Ovary (tissue), 9 donors: ENCODE results near the gene AKAP12. TPM values are rescaled to one million over a fixed set of nuclear protein-coding genes. Genes with fewer than 3 reads are reported as not detected.

Experiments
- DNase-seq, 5 donors: peaks; one replicate each; pipeline ENCODE4 v3.0.0-alpha.2; 2019 to 2020
- H3K27ac ChIP-seq, 2 donors: fragments of 200-600 bp; one replicate each; pipeline versions ENCODE4 v1.5.1 to v1.8.0; 2019 to 2022
- H3K27me3 ChIP-seq: fragments of 200-600 bp; one replicate; pipeline ENCODE4 v1.8.0; 2022
- H3K36me3 ChIP-seq: fragments of 200-600 bp; sonication (generic); one replicate; pipeline ENCODE4 v1.5.1; 2019
- H3K4me1 ChIP-seq: one replicate; pipeline ENCODE4 v1.8.1; 2013; ENCODE audit warnings: mild to moderate bottlenecking, moderate library complexity; ENCODE audit not compliant: insufficient read depth
- H3K4me3 ChIP-seq: fragments of 200-600 bp; sonication (generic); one replicate; pipeline ENCODE4 v1.5.1; 2017
- H3K9me3 ChIP-seq, 2 donors: fragments of 200-600 bp in 1 of 2; sonication (generic) in 1 of 2; one replicate each; pipeline versions ENCODE4 v1.5.1 to v1.8.1; 2013 to 2019; ENCODE audit warnings: mild to moderate bottlenecking in 1 of 2, moderate library complexity in 1 of 2
- EP300 ChIP-seq: sonication (generic); formaldehyde crosslinking; IDR thresholded peaks from one replicate; pipeline ENCODE4 v1.6.1; 2017; ENCODE audit warnings: antibody characterized with exemption
- POLR2A ChIP-seq: fragments of 450-650 bp; IDR thresholded peaks from one replicate; pipeline ENCODE4 v1.6.1; 2017; ENCODE audit warnings: antibody characterized with exemption, mild to moderate bottlenecking, moderate library complexity
- WGBS, 3 donors: extraction: QIAGEN DNeasy Blood & Tissue Kit in 1 of 3; methylation state at CpG; one replicate each; pipeline versions ENCODE4 v1.1.5 to v1.1.7; 2013 to 2017; 5-methylcytosine and 5-hydroxymethylcytosine counted together
- intact Hi-C, 4 donors: fragments of 100-400 bp; cut with DNase I; formaldehyde crosslinking; loops; one replicate each; pipeline versions ENCODE4 v1.11.0 to v1.15.1; 2022 to 2023
- polyA plus RNA-seq, 2 donors: library from polyadenylated mRNA; stranded (reverse); fragments of 200-250 nt in 1 of 2; fragments of 350-450 nt in 1 of 2; fragmentation: Illumina TruSeq in 1 of 2; extraction: RNeasy Lipid Tissue Mini Kit (QIAGEN cat#74804) in 1 of 2; gene quantifications; one replicate each; pipeline ENCODE4 v1.2.3, GENCODE V29; 2013 to 2014
- total RNA-seq, 7 donors: library from RNA; depleted of rRNA in 2 of 7; stranded (reverse); fragments of >200 nt in 2 of 7; fragmentation: NEBNext Ultra II Directional in 3 of 7; extraction: Animal tissue kit (Norgen Biotek cat#: 25700) in 3 of 7; gene quantifications; one replicate each; pipeline versions ENCODE4 v1.1.0 to v1.2.4, GENCODE V29; 2016 to 2023
- TF ChIP-seq, protein P1 (sequence below), 3 donors: fragments of 450-650 bp in 2 of 3; fragments of 200-600 bp in 1 of 3; IDR thresholded peaks; one replicate each; pipeline versions ENCODE4 v1.5.1 to v1.8.0; 2016 to 2022; ENCODE audit warnings: antibody characterized with exemption in 3 of 3, mild to moderate bottlenecking in 1 of 3
- donor health status: DM: no; HTN: no; CAD: no; lungs with moderate emphysema.
- donor health status: DM: no; HTN: no; CAD: no.
- donor health status: Bipolar disorder and iron deficiency.
- donor health status: DM: yes; HTN: yes; CAD: no.
- donor health status: DM: no; HTN: no; CAD: no.
- donor health status: DM: yes; HTN: yes; CAD: no.

Gene AKAP12
- total and polyA plus RNA-seq, 9 donors: 67.2 to 246 (median 125) TPM

DNA sequence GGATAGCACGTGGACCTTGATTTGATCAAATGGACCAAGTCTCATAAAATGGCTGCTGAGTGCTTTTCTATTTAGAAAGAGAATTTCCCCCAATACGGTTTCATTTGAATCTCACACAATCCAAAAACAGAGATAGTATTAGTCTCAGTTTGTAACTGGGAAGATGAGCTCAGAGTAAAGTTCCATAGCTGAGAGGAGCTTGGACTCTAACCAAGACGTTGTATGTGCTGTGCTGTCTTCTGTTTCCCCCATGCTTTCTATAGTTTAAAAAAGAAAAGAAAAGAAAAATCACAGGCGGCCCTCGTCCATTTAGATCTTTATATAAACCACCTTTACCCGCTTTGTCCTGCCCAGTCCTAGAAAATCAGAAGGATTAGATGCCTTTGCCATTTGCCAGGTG is 58.1 kb downstream of the AKAP12 start:
- no peak for DNase-seq
- WGBS, 3 donors: 67 to 75% (median 70%) methylated on average over 6 of the region's 6 CpGs
- Histone ChIP-seq H3K4me3 (no peak overlapping the region), H3K4me1 (peaks cover 21% of the 10 kb centered on the region), H3K27me3 (no peaks in the 10 kb centered on the region), H3K9me3 (no peaks in the 10 kb centered on the region), H3K27ac (no peak overlapping the region), H3K36me3 (no peaks in the 10 kb centered on the region)
- TF ChIP-seq EP300 (no peak), POLR2A (no peak)
- TF ChIP-seq, protein P1, sequence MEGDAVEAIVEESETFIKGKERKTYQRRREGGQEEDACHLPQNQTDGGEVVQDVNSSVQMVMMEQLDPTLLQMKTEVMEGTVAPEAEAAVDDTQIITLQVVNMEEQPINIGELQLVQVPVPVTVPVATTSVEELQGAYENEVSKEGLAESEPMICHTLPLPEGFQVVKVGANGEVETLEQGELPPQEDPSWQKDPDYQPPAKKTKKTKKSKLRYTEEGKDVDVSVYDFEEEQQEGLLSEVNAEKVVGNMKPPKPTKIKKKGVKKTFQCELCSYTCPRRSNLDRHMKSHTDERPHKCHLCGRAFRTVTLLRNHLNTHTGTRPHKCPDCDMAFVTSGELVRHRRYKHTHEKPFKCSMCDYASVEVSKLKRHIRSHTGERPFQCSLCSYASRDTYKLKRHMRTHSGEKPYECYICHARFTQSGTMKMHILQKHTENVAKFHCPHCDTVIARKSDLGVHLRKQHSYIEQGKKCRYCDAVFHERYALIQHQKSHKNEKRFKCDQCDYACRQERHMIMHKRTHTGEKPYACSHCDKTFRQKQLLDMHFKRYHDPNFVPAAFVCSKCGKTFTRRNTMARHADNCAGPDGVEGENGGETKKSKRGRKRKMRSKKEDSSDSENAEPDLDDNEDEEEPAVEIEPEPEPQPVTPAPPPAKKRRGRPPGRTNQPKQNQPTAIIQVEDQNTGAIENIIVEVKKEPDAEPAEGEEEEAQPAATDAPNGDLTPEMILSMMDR (IDR thresholded peaks at IDR 0.05): no peak
- intact Hi-C loops: no loop called here

DNA sequence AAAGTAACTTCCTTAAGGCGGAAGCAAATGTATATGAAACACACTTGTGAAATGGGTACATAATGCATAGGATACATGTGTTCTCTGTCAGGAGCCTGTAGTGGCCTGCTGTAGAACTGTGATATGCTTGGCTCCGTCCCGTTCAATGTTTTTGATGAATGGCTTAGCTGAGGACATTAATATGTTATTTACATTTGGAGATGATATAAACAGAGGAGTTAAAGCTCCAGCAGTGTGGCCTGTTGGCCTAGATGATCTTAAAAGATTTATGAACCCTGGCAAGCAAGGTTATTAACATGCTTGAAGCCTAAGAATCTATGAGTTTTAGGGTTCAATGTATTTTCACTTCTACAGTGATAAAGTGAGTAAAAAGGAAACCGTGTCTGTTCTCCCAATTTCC is 59.2 kb downstream of the AKAP12 start:
- no peak overlapping the region for H3K4me3 ChIP-seq
- H3K27ac ChIP-seq: peak overlapping the region in 1 of 2 donors; percentile 71
- DNase-seq: peak in 1 of 5 donors; percentile 5
- peaks cover 16% of the 10 kb centered on the region for H3K4me1 ChIP-seq
- no peak for TF ChIP-seq EP300
- TF ChIP-seq POLR2A: no peak
- TF ChIP-seq, protein P1 (IDR thresholded peaks at IDR 0.05): no peak
- no peaks in the 10 kb centered on the region for H3K9me3 ChIP-seq
- H3K27me3 ChIP-seq: no peaks in the 10 kb centered on the region
- intact Hi-C loops: no loop called here
- no peaks in the 10 kb centered on the region for H3K36me3 ChIP-seq
- WGBS, 3 donors: 34 to 48% (median 43%) methylated on average over 4 of the region's 4 CpGs

DNA sequence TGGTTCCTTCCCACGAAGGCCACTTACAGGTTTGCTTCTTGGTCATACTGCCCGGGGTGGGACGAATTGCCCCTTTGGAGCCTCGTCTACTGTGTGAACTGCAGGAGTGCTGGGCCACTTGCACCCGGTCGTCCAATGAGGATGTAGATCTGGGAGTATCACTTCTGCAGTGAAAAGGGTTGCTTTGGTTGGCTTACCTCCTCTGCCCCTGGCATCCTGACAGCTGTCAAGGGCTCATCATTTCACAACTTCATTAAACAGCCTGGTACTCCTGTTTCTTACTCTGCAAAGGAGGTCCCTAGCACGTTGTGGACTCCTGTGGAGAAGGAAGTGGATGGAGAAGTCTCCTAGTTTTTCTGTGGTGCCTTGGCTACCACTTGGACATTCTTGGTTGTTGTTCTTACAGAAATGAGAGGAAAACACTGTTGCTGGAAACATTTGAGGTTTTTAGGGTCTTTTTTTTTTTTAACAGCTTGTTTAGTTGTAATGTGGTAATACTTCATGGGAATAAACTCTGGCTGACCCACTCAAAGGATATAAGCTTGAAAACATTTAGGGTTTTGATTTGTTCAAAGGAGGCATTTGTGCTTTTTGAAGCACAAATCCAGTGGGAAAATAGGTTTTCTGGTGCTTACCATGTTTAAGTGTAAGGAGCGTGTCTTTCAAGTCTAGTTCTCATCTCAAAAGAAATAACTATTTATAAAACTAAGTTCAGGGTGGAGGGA is 60.7 kb downstream of the AKAP12 start:
- Histone ChIP-seq H3K27ac (peak overlapping the region in 1 of 2 donors; percentile 71), H3K4me1 (peaks cover 14% of the 10 kb centered on the region), H3K36me3 (no peaks in the 10 kb centered on the region), H3K27me3 (no peaks in the 10 kb centered on the region), H3K9me3 (no peaks in the 10 kb centered on the region), H3K4me3 (no peak overlapping the region)
- WGBS, 3 donors: 28 to 48% (median 33%) methylated on average over 8 of the region's 8 CpGs
- intact Hi-C loops: loop anchor here in 1 of 4 donors (10.0 kb wide), 1 partner anchor 56 kb away; no protein-coding TSS in a partner anchor
- peak in 1 of 5 donors; percentile 30 for DNase-seq
- TF ChIP-seq POLR2A (no peak), EP300 (no peak)

DNA sequence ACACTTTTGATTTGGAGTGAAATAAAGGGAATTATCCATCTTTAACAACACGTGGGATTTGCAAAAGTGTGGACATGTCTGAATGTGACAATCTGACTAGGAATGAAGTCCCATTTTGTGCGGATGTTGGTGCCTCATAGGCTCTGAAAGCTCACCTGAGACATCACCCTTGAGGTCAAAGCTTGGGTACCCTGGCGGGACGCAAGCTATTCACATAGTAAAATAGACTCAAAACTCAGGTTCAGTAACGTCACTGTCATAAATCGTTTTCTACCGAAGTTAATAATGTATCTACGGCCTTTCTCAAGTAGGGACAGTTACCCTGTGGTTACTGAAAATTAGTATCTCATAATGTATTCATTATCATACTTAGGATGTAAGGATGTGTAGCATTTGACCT is 61.8 kb downstream of the AKAP12 start:
- peaks cover 14% of the 10 kb centered on the region for H3K4me1 ChIP-seq
- no peaks in the 10 kb centered on the region for H3K27me3 ChIP-seq
- DNase-seq: peak in 1 of 5 donors; percentile 12
- no peaks in the 10 kb centered on the region for H3K9me3 ChIP-seq
- TF ChIP-seq EP300 (no peak), POLR2A (no peak)
- TF ChIP-seq, protein P1 (IDR thresholded peaks at IDR 0.05): no peak
- H3K27ac ChIP-seq: peak overlapping the region in 1 of 2 donors; percentile 71
- intact Hi-C loops: loop anchor here in 1 of 4 donors (10.0 kb wide), 1 partner anchor 57 kb away; no protein-coding TSS in a partner anchor
- no peaks in the 10 kb centered on the region for H3K36me3 ChIP-seq
- no peak overlapping the region for H3K4me3 ChIP-seq
- 69 to 87% (median 78%) methylated on average over 8 of the region's 8 CpGs for WGBS, 3 donors

DNA sequence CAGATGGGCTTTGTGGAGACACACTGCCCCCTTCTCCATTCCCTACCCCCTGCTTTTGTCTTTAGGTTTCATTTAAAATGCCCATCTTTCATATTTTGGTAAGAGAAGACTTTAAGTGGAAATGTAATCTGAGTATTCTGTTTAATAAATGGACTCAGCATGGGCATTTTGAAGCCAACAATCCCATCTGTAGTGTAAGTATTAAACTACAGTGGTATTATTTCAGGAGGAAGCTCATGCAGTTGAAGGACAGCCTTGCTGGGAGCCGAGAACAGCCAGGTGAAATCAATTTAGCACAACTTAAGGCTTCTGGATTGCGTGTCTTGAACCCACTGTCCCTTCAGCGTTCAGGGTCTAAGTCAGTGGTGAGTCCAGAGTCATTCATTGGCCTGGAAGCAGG is 63.5 kb downstream of the AKAP12 start:
- no peak overlapping the region for H3K27ac ChIP-seq
- TF ChIP-seq EP300 (no peak), POLR2A (no peak)
- TF ChIP-seq, protein P1 (IDR thresholded peaks at IDR 0.05): no peak

More for the DNA sequence above, 63.5 kb downstream of the AKAP12 start:
- Histone ChIP-seq H3K4me3 (no peak overlapping the region), H3K36me3 (no peaks in the 10 kb centered on the region), H3K27me3 (no peaks in the 10 kb centered on the region), H3K9me3 (no peaks in the 10 kb centered on the region), H3K4me1 (peaks cover 10% of the 10 kb centered on the region)
- 86 to 97% (median 91%) methylated on average over 3 of the region's 3 CpGs for WGBS, 3 donors
- intact Hi-C loops: loop anchor here in 1 of 4 donors (10.0 kb wide), 1 partner anchor 58 kb away; no protein-coding TSS in a partner anchor
- peak in 1 of 5 donors; percentile 4 for DNase-seq
